WERI-Rb-1 (cell line): Measurements from ENCODE around the gene RASGRF1.

Experiments used
- DNase-seq: peaks from one replicate; pipeline ENCODE4 v3.0.0-alpha.2; 2020
- H3K27ac ChIP-seq: fragments of 250-450 bp; sonication (Bioruptor Pico); 2 replicates; pipeline ENCODE4 v1.5.1; 2020; ENCODE audit warnings: mild to moderate bottlenecking, moderate library complexity
- H3K27me3 ChIP-seq: fragments of 250-450 bp; sonication (Bioruptor Pico); 2 replicates; pipeline ENCODE4 v1.5.1; 2021; ENCODE audit warnings: mild to moderate bottlenecking, low read depth, moderate library complexity; ENCODE audit not compliant: insufficient read depth, severe bottlenecking
- H3K36me3 ChIP-seq: fragments of 250-450 bp; sonication (Bioruptor Pico); 2 replicates; pipeline ENCODE4 v1.5.1; 2020; ENCODE audit warnings: mild to moderate bottlenecking, moderate library complexity
- H3K4me3 ChIP-seq: 2 replicates; pipeline ENCODE4 v1.5.1; 2011; ENCODE audit warnings: low read depth, mild to moderate bottlenecking, control low read depth, low read length
- H3K9me3 ChIP-seq: fragments of 250-450 bp; sonication (Bioruptor Pico); 2 replicates; pipeline ENCODE4 v1.5.1; 2021; ENCODE audit warnings: mild to moderate bottlenecking, moderate library complexity; ENCODE audit not compliant: severe bottlenecking
- TF ChIP-seq, protein P1 (sequence below): IDR thresholded peaks from 2 replicates; pipeline ENCODE4 v1.5.1; 2011; ENCODE audit warnings: low read depth, mild to moderate bottlenecking, control low read depth, inconsistent platforms, low read length

The RASGRF1 gene

DNA sequence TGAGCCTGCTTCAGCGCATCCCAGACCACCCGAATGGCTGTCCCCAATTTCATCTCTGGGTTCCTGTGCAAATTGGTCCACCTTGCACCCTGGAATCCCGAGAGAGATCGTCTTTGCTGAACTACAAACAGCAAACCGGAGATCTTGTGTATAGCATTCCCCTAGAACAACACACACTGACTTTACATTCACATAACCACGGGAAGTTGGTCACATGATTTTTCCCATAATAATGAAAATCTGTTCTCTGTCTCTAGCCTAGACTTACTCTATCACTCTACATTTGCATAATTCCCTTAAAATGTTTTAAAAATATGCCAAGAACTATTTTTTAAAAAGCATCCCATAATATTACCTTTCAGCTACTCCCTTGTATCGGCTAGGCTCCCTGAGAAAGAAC lies 180.3 kb downstream of the RASGRF1 start:
- Histone ChIP-seq H3K27me3 (no peaks in the 10 kb centered on the region), H3K9me3 (no peaks in the 10 kb centered on the region), H3K4me3 (no peak overlapping the region), H3K36me3 (peaks cover 56% of the 10 kb centered on the region), H3K27ac (no peak overlapping the region)
- DNase-seq = no peak
- TF ChIP-seq, protein P1, sequence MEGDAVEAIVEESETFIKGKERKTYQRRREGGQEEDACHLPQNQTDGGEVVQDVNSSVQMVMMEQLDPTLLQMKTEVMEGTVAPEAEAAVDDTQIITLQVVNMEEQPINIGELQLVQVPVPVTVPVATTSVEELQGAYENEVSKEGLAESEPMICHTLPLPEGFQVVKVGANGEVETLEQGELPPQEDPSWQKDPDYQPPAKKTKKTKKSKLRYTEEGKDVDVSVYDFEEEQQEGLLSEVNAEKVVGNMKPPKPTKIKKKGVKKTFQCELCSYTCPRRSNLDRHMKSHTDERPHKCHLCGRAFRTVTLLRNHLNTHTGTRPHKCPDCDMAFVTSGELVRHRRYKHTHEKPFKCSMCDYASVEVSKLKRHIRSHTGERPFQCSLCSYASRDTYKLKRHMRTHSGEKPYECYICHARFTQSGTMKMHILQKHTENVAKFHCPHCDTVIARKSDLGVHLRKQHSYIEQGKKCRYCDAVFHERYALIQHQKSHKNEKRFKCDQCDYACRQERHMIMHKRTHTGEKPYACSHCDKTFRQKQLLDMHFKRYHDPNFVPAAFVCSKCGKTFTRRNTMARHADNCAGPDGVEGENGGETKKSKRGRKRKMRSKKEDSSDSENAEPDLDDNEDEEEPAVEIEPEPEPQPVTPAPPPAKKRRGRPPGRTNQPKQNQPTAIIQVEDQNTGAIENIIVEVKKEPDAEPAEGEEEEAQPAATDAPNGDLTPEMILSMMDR = no peak
